ENCODE measurements around the gene ZFP14.

Gene ZFP14

DNA sequence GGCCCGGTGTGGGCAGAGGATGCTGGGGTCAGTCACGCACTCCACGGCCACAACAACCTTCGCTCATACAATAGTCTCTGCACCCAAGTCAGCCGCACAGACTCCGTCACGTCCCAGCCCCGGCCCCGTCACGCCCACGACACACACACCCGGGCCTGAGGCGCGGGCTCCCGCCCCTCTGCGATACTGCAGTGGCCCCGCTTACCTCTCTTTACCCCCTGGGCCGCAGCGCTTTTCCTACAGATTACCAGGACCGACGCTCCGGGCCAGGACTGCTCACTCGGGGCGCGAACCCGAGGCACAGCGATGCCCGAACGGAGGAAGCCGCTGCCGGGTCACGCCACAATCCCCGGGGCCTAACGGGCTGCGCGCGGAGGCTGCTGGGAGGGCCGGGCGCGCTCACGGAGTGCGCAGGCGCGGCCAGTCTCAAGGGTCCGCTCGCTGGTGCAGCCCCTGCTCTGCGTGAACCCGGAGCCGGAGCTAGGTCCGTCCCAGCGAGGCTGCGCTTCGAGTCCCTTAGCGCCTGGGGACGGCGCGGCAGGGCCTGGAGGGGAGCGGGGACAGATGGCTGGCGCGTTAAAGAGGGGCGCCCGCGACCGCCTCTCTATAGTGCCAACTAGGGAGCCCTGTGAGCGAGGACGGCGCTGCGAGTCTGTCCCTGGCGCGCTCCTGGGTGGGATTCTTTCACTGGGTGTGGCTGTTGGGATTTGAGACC, 39.4 kb upstream of the ZFP14 start, which contains the start of gene ZFP82 (continued):
- TF ChIP-seq ZBTB44 (tag by site-specific recombination; IDR thresholded peaks at IDR 0.05) = no peak
- no peak for TF ChIP-seq ZNF138 (tag by site-specific recombination; IDR thresholded peaks at IDR 0.05; ENCODE audit: borderline replicate concordance)
- TF ChIP-seq ZNF449 (tag by site-specific recombination; IDR thresholded peaks at IDR 0.05) = peak; percentile 13; the same call in 1 of the 2 replicates
- TF ChIP-seq, protein P1, sequence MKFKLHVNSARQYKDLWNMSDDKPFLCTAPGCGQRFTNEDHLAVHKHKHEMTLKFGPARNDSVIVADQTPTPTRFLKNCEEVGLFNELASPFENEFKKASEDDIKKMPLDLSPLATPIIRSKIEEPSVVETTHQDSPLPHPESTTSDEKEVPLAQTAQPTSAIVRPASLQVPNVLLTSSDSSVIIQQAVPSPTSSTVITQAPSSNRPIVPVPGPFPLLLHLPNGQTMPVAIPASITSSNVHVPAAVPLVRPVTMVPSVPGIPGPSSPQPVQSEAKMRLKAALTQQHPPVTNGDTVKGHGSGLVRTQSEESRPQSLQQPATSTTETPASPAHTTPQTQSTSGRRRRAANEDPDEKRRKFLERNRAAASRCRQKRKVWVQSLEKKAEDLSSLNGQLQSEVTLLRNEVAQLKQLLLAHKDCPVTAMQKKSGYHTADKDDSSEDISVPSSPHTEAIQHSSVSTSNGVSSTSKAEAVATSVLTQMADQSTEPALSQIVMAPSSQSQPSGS (tag by site-specific recombination; IDR thresholded peaks at IDR 0.05; ENCODE audit: low read depth) = no peak
- peak; percentile 93 for TF ChIP-seq KLF1 (tag by site-specific recombination; IDR thresholded peaks at IDR 0.05)
- no peak for TF ChIP-seq SCRT1 (tag by site-specific recombination; IDR thresholded peaks at IDR 0.05; ENCODE audit: borderline replicate concordance)
- TF ChIP-seq, protein P2, sequence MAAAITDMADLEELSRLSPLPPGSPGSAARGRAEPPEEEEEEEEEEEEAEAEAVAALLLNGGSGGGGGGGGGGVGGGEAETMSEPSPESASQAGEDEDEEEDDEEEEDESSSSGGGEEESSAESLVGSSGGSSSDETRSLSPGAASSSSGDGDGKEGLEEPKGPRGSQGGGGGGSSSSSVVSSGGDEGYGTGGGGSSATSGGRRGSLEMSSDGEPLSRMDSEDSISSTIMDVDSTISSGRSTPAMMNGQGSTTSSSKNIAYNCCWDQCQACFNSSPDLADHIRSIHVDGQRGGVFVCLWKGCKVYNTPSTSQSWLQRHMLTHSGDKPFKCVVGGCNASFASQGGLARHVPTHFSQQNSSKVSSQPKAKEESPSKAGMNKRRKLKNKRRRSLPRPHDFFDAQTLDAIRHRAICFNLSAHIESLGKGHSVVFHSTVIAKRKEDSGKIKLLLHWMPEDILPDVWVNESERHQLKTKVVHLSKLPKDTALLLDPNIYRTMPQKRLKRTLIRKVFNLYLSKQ (tag by site-specific recombination; IDR thresholded peaks at IDR 0.05; ENCODE audit: borderline replicate concordance) = no peak
- TF ChIP-seq GLI2 (tag by site-specific recombination; IDR thresholded peaks at IDR 0.05; ENCODE audit: borderline replicate concordance, low read depth) = no peak
- peak; percentile 57; the same call in 1 of the 2 replicates for TF ChIP-seq ZNF792 (tag by site-specific recombination; IDR thresholded peaks at IDR 0.05)
- no peak for TF ChIP-seq ZNF19 (tag by site-specific recombination; IDR thresholded peaks at IDR 0.05; ENCODE audit: low read depth)
- no peak for TF ChIP-seq ZNF521 (tag by site-specific recombination; IDR thresholded peaks at IDR 0.05)
- peak; percentile 91 for TF ChIP-seq OVOL3 (tag by site-specific recombination; IDR thresholded peaks at IDR 0.05)
- peak; percentile 24; the same call in 1 of the 2 replicates for TF ChIP-seq ZNF24 (tag by site-specific recombination; IDR thresholded peaks at IDR 0.05)
- TF ChIP-seq ZNF518A (tag by site-specific recombination; conservative IDR thresholded peaks at IDR 0.05; ENCODE audit: low read depth) = peak; percentile 42; the same call in 1 of the 2 replicates
- no peak for TF ChIP-seq PRDM1 (tag by site-specific recombination; IDR thresholded peaks at IDR 0.05)
- TF ChIP-seq ZNF791 (tag by site-specific recombination; IDR thresholded peaks at IDR 0.05) = no peak
- TF ChIP-seq, protein P3, sequence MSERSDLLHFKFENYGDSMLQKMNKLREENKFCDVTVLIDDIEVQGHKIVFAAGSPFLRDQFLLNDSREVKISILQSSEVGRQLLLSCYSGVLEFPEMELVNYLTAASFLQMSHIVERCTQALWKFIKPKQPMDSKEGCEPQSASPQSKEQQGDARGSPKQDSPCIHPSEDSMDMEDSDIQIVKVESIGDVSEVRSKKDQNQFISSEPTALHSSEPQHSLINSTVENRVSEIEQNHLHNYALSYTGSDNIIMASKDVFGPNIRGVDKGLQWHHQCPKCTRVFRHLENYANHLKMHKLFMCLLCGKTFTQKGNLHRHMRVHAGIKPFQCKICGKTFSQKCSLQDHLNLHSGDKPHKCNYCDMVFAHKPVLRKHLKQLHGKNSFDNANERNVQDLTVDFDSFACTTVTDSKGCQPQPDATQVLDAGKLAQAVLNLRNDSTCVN (tag by site-specific recombination; optimal IDR thresholded peaks at IDR 0.05) = peak; percentile 100
- TF ChIP-seq, protein P4, sequence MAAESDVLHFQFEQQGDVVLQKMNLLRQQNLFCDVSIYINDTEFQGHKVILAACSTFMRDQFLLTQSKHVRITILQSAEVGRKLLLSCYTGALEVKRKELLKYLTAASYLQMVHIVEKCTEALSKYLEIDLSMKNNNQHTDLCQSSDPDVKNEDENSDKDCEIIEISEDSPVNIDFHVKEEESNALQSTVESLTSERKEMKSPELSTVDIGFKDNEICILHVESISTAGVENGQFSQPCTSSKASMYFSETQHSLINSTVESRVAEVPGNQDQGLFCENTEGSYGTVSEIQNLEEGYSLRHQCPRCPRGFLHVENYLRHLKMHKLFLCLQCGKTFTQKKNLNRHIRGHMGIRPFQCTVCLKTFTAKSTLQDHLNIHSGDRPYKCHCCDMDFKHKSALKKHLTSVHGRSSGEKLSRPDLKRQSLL (tag by site-specific recombination; IDR thresholded peaks at IDR 0.05) = peak; percentile 93
- peak; percentile 97 for TF ChIP-seq ZNF2 (tag by site-specific recombination; IDR thresholded peaks at IDR 0.05)
- TF ChIP-seq ZNF837 (tag by site-specific recombination; IDR thresholded peaks at IDR 0.05) = no peak
- no peak for TF ChIP-seq ZNF544 (tag by site-specific recombination; IDR thresholded peaks at IDR 0.05)
- TF ChIP-seq ZFP41 (tag by site-specific recombination; IDR thresholded peaks at IDR 0.05; ENCODE audit: borderline replicate concordance) = no peak
- peak; percentile 94 for TF ChIP-seq ZBTB20 (tag by site-specific recombination; IDR thresholded peaks at IDR 0.05)
- TF ChIP-seq ZNF677 (tag by site-specific recombination; IDR thresholded peaks at IDR 0.05) = no peak
- TF ChIP-seq ZNF560 (tag by site-specific recombination; IDR thresholded peaks at IDR 0.05; ENCODE audit: borderline replicate concordance) = no peak; the same call in 1 of the 2 replicates
